ENCODE measurements around the gene COX7A2.

Gene COX7A2

GRCh38 chr6:75199889-75200288, 43.7 kb downstream of the COX7A2 start:
- no peak for DNase-seq (ENCODE audit: low spot score)

GRCh38 chr6:75196081-75196687, 47.4 kb downstream of the COX7A2 start:
- DNase-seq (ENCODE audit: low spot score): no peak

- no peak for DNase-seq (ENCODE audit: low spot score)
Observed at GRCh38 chr6:75188221-75188925, 55.2 kb downstream of the COX7A2 start.

Data from CD4-positive, alpha-beta T cell treated with Interleukin-6 at 100 ng/mL for 8 hours (primary cell).